ENCODE measurements around the gene VEPH1.

Gene VEPH1

GRCh38 chr3:157479464-157480243 lies 23.6 kb downstream of the VEPH1 start:
- DNase-seq, result no peak

DNA sequence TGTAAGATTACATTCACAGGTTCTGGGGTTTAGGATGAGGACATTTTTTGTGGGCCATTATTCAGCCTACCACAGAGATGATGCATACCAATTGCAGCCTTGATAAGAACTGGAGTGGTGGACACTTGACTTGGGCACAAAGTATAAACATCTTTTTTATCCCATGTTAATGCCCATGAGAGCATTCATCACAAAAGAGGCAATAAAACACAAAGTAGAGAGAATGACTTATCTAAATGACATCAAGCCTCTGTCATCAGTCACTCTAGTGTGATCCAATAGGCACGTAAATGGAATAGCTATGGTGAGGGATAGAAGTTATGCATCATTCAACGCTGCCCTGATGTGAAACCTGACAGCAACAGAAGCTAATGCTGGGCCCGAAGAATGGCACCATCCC lies 25.8 kb downstream of the VEPH1 start:
- DNase-seq, result no peak

GRCh38 chr3:157475921-157476414 lies 27.2 kb downstream of the VEPH1 start:
- DNase-seq, result no peak

DNA sequence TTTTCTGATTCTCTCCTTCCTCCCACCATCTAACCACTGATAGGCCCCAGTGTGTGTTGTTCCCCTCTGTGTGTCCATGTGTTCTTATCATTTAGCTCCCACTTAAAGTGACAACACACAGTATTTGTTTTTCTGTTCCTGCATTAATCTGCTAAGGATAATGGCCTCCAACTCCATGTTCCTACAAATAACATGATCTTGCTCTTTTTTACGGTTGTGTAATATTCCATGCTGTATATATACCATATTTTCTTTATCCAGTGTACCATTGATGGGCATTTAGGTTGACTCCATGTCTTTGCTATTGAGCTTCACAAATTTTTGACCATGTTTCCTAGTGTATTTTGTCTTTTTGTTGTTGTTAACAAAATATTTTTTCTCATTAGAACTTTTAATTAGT lies 30.6 kb downstream of the VEPH1 start:
- DNase-seq, result no peak

- DNase-seq, result no peak
These were observed 32.2 kb downstream of the VEPH1 start for GRCh38 chr3:157471064-157471463.

DNA sequence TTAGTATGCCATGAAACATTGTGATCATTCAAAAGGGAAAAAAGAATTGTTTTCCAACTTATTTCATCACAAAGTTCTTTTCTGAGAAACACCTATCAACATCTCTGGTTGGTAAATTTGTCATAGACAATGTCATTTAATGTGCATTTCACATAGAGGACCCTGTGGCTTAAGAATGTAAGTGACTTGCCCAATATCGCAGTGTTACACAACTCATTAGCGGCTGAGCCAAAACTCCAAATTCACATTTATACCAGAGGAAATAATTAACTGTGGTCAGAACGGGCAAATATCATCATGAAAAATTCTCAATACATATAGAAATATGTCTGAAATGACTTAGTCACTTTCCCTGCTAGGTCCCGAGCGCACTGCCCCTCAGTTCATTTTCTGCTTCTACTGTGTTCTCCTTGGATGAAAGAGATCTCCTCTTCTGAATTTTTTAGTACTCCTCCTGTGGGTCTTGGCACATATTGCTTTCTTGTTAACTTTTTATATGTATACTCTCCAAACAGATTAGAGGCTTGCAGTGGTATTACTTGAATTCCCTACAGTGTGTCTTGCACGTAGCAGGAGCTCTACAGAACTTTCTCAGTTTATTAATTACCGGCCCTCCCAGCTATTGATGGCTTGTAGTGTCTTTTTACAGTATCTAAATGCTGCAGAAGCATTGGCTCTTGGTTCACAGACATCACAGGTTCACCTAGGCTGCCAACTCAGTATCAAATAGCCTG lies 33.5 kb downstream of the VEPH1 start:
- DNase-seq, result no peak

DNA sequence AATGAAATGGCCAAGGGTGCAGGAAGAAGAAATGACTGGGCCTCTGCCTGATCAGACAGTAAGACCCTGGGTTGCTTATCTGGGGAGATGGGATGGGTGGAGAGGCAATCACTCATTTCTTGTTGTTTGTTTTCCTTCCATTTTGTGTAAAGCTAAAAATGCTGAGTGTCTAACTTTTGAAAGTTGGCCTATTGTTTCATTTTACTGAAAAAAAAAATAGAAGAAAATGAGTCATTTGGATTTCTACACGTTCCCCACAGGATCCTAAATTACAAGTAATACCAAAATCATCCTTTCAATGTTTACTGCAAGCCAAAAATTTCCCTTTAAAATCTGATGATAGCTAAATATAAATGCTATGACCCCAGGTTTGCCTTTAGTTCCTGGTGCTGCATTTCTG lies 36.0 kb downstream of the VEPH1 start:
- DNase-seq, result no peak

GRCh38 chr3:157465741-157466140 lies 37.5 kb downstream of the VEPH1 start:
- no peak for DNase-seq

GRCh38 chr3:157464321-157464720 lies 38.9 kb downstream of the VEPH1 start:
- DNase-seq, result no peak

GRCh38 chr3:157463816-157464215 lies 39.4 kb downstream of the VEPH1 start:
- DNase-seq, result no peak

- DNase-seq, result no peak
These were observed 43.0 kb downstream of the VEPH1 start for GRCh38 chr3:157460253-157460652.

- no peak for DNase-seq
These were observed 43.5 kb downstream of the VEPH1 start for GRCh38 chr3:157459706-157460105.

GRCh38 chr3:157453824-157454223 lies 49.4 kb downstream of the VEPH1 start:
- DNase-seq, result no peak

GRCh38 chr3:157452097-157452496 lies 51.1 kb downstream of the VEPH1 start:
- no peak for DNase-seq

DNA sequence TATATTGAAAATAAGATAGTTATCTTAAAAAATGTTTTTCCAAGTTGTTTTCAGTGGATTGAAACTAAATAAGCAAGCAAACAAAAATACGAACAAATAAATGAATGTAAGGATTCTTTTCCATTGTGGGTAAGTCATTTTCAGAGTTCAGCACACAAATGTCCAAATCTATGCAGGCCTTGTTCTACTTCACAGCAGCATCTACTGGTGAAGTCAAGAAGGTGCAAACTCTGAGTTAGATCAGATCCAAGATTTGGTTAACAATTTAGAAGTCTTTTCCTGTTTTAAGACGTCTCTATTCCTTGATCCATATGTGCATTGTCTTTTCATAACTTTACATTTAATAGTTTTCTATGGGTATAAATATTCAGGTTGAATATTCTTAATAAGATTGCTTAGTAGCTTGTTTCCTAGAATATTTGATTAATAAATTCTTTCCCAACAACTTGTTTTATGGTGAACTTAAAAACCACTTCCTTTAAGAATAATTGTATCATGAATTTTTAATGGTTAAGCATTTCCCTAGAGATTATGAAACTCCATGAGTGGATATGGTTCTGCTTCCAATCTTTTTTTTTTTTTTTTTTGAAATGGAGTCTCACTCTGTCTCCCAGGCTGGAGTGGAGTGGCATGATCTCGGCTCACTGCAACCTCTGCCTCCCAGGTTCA lies 56.1 kb downstream of the VEPH1 start:
- DNase-seq, result no peak

DNA sequence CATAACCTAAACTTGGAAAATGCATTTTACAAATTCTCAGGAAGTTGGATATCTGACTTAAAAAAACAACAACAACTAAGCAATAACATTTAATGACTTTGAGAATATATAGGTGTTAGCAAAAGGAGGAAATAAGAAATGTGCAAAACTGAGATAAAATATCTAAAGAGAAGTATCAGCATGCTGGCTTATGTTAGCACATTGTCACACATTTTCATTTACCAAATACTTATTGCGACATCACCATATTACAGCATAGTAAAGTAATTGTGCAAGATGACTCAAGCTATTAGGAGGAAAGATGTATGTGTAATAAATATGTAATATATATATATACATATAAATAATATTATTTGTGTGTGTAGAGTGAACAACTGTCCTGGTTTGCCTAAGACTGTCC lies 57.4 kb downstream of the VEPH1 start:
- no peak for DNase-seq

DNA sequence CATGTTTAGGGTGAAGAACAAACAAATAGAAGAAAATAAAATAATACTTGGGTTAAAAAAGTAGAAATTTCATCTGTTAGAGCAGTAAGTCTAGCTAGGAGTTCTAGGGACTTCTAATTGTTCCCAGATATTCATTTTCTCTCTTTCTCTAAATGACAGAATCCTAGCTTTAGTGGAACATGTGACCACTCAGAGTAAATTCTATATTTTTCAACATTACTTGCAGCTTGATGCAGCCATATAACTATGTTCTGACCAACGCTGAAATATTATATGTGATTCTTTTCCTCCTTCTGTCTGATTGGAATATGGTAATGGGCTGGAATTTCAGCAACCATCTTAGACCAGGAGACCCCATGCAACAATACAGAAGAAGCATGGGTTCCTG lies 58.4 kb downstream of the VEPH1 start:
- no peak for DNase-seq

- DNase-seq, result no peak
These were observed 59.1 kb downstream of the VEPH1 start for GRCh38 chr3:157443905-157444796.

GRCh38 chr3:157442729-157443128 lies 60.5 kb downstream of the VEPH1 start:
- DNase-seq, result no peak

GRCh38 chr3:157441102-157441624 lies 62.1 kb downstream of the VEPH1 start:
- no peak for DNase-seq

GRCh38 chr3:157438194-157438730 lies 65.0 kb downstream of the VEPH1 start:
- peak in 2 of 56 donors; percentile 2 to 14 for DNase-seq
